Suprapubic skin (tissue), 4 donors: ENCODE results near the gene CD248.

Experiments used
- CTCF ChIP-seq, 2 donors: fragments of 200-600 bp in 1 of 2; fragments of 450-650 bp in 1 of 2; sonication (generic) in 1 of 2; IDR thresholded peaks; one replicate each; pipeline ENCODE4 v1.5.1; 2016 to 2019; ENCODE audit warnings: antibody characterized with exemption in 2 of 2, mild to moderate bottlenecking in 1 of 2, moderate library complexity in 1 of 2
- EP300 ChIP-seq: sonication (generic); formaldehyde crosslinking; IDR thresholded peaks from one replicate; pipeline ENCODE4 v1.6.1; 2017; ENCODE audit warnings: antibody characterized with exemption
- POLR2A ChIP-seq, 2 donors: fragments of 450-650 bp; IDR thresholded peaks; one replicate each; pipeline ENCODE4 v1.6.1; 2017; ENCODE audit warnings: antibody characterized with exemption in 2 of 2, mild to moderate bottlenecking in 2 of 2, moderate library complexity in 2 of 2
- POLR2AphosphoS5 ChIP-seq, 3 donors: sonication (generic); formaldehyde crosslinking; IDR thresholded peaks; one replicate each; pipeline ENCODE4 v1.6.1; 2017; ENCODE audit warnings: antibody characterized with exemption in 3 of 3

- TF ChIP-seq POLR2A (IDR thresholded peaks at IDR 0.05) (no peak), CTCF (IDR thresholded peaks at IDR 0.05) (no peak), EP300 (no peak), POLR2AphosphoS5 (IDR thresholded peaks at IDR 0.05) (no peak)
These were observed 45.0 kb downstream of the CD248 start for GRCh38 chr11:66271816-66272215.
